Measurements from ENCODE around the gene ANKRD29. TPM values are rescaled to one million over a fixed set of nuclear protein-coding genes. Genes with fewer than 3 reads are reported as not detected.

Gene ANKRD29
- total RNA-seq, 1 donor from 2014 or later = 1.2 TPM

- no peak for DNase-seq (ENCODE audit: low read depth)
- no peak overlapping the region for H3K4me3 ChIP-seq (ENCODE audit: low read depth, low read length)
- TF ChIP-seq, protein P1, sequence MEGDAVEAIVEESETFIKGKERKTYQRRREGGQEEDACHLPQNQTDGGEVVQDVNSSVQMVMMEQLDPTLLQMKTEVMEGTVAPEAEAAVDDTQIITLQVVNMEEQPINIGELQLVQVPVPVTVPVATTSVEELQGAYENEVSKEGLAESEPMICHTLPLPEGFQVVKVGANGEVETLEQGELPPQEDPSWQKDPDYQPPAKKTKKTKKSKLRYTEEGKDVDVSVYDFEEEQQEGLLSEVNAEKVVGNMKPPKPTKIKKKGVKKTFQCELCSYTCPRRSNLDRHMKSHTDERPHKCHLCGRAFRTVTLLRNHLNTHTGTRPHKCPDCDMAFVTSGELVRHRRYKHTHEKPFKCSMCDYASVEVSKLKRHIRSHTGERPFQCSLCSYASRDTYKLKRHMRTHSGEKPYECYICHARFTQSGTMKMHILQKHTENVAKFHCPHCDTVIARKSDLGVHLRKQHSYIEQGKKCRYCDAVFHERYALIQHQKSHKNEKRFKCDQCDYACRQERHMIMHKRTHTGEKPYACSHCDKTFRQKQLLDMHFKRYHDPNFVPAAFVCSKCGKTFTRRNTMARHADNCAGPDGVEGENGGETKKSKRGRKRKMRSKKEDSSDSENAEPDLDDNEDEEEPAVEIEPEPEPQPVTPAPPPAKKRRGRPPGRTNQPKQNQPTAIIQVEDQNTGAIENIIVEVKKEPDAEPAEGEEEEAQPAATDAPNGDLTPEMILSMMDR (conservative IDR thresholded peaks at IDR 0.05; ENCODE audit: low read depth, low read length) = no peak
Measured at GRCh38 chr18:23551978-23552377, 110.7 kb downstream of the ANKRD29 start.

DNA sequence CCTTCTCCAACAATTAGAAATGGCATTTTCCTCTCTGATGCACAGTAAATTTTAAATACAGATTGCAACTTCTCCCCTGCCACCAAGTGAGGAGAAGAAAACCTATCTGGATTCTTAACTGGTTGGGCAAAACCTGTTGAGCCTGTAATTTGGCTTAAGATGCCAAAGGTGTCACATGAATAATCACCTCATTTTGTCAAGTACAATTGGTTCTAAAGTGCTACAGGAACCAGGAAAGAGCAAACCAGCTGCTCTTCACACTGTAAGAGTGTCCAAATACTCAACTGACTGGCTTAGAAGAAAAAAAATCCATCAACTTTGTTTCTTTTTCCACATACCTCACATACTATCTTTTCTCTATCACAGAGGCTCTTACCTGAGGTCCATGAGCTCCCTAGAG is 111.8 kb downstream of the ANKRD29 start:
- H3K4me3 ChIP-seq (ENCODE audit: low read depth, low read length) = no peak overlapping the region
- TF ChIP-seq, protein P1 (conservative IDR thresholded peaks at IDR 0.05; ENCODE audit: low read depth, low read length) = no peak
- no peak for DNase-seq (ENCODE audit: low read depth)

Other genes starting within 250 kb of the ANKRD29 start
- gene RIOK3, start 209.6 kb downstream of the ANKRD29 start, total RNA-seq = 24.4 and 30.0 TPM in 2 replicates
- 37.0 and 42.5 TPM in 2 replicates for gene RMC1, start 159.4 kb downstream of the ANKRD29 start, total RNA-seq
- 54.8 and 69.5 TPM in 2 replicates for gene NPC1, start 76.4 kb downstream of the ANKRD29 start, total RNA-seq
- gene LAMA3, start 26.5 kb upstream of the ANKRD29 start, total RNA-seq = 45.2 and 69.8 TPM in 2 replicates

Data from epithelial cell of proximal tubule (primary cell).